ENCODE measurements around the gene DLG2. TPM values are rescaled to one million over a fixed set of nuclear protein-coding genes. Genes with fewer than 3 reads are reported as not detected.

Gene DLG2
- total RNA-seq, 2 experiments from 2014 or later: 6.9 to 8.2 TPM

- CTCF ChIA-PET (ENCODE audit: unreplicated experiment): no interaction called here
- BruUV-seq (replicated peaks): no TSS peak
Observed at GRCh38 chr11:83663988-83664387, 1963.2 kb downstream of the DLG2 start.

GRCh38 chr11:83663446-83663845 is 1963.7 kb downstream of the DLG2 start:
- no peaks in the 10 kb centered on the region for H3K9me3 ChIP-seq (ENCODE audit: low read length)
- no peak overlapping the region for H3K4me3 ChIP-seq (ENCODE audit: low read depth, low read length, poor library complexity, severe bottlenecking)
- H3K36me3 ChIP-seq (ENCODE audit: insufficient read depth, low read length): no peaks in the 10 kb centered on the region
- no TSS peak for BruUV-seq (replicated peaks)
- no peak overlapping the region for H3K4me2 ChIP-seq (ENCODE audit: low read length)
- no peaks in the 10 kb centered on the region for H3K9me2 ChIP-seq (ENCODE audit: insufficient read depth, low read length)
- ChIA-PET POLR2A (interaction anchor here (0.6 kb wide), 1 partner anchor 113 kb away, joined by 3 read pairs; no protein-coding TSS in a partner anchor), CTCF (ENCODE audit: unreplicated experiment) (no interaction called here)
- no peaks in the 10 kb centered on the region for H4K20me1 ChIP-seq (ENCODE audit: insufficient read depth, low read length)
- intact Hi-C loops (cut with micrococcal nuclease; ENCODE audit: unreplicated experiment): no loop called here
- TF ChIP-seq EZH2phosphoT487 (IDR thresholded peaks at IDR 0.05; ENCODE audit: borderline replicate concordance, low read depth, low read length) (no peak), CTCF (conservative IDR thresholded peaks at IDR 0.05; ENCODE audit: low read length) (no peak)
- no peak overlapping the region for H2AFZ ChIP-seq (ENCODE audit: low read length)
- DNase-seq (ENCODE audit: low spot score): no peak
- no peaks in the 10 kb centered on the region for H3K79me2 ChIP-seq (ENCODE audit: insufficient read depth, low read depth, low read length)
- H3K4me1 ChIP-seq (ENCODE audit: insufficient read depth, low read length, poor library complexity, severe bottlenecking): no peaks in the 10 kb centered on the region
- no peak overlapping the region for H3K27ac ChIP-seq (ENCODE audit: low read depth, low read length, poor library complexity, severe bottlenecking)

More at GRCh38 chr11:83663988-83664387, 1963.2 kb downstream of the DLG2 start:
- Histone ChIP-seq H3K36me3 (ENCODE audit: insufficient read depth, low read length) (no peaks in the 10 kb centered on the region), H3K9me2 (ENCODE audit: insufficient read depth, low read length) (no peaks in the 10 kb centered on the region), H3K9me3 (ENCODE audit: low read length) (no peaks in the 10 kb centered on the region), H3K4me3 (ENCODE audit: low read depth, low read length, poor library complexity, severe bottlenecking) (no peak overlapping the region), H2AFZ (ENCODE audit: low read length) (no peak overlapping the region), H3K4me1 (ENCODE audit: insufficient read depth, low read length, poor library complexity, severe bottlenecking) (no peaks in the 10 kb centered on the region), H3K27ac (ENCODE audit: low read depth, low read length, poor library complexity, severe bottlenecking) (no peak overlapping the region), H3K4me2 (ENCODE audit: low read length) (no peak overlapping the region), H3K79me2 (ENCODE audit: insufficient read depth, low read depth, low read length) (no peaks in the 10 kb centered on the region), H4K20me1 (ENCODE audit: insufficient read depth, low read length) (no peaks in the 10 kb centered on the region)
- POLR2A ChIA-PET: interaction anchor here (0.6 to 0.7 kb wide), 2 partner anchors 96 to 114 kb away, joined by 3 read pairs; no protein-coding TSS in a partner anchor
- TF ChIP-seq CTCF (conservative IDR thresholded peaks at IDR 0.05; ENCODE audit: low read length): no peak
- no peak for TF ChIP-seq EZH2phosphoT487 (IDR thresholded peaks at IDR 0.05; ENCODE audit: borderline replicate concordance, low read depth, low read length)
- DNase-seq (ENCODE audit: low spot score): no peak
- intact Hi-C loops (cut with micrococcal nuclease; ENCODE audit: unreplicated experiment): no loop called here

DNA sequence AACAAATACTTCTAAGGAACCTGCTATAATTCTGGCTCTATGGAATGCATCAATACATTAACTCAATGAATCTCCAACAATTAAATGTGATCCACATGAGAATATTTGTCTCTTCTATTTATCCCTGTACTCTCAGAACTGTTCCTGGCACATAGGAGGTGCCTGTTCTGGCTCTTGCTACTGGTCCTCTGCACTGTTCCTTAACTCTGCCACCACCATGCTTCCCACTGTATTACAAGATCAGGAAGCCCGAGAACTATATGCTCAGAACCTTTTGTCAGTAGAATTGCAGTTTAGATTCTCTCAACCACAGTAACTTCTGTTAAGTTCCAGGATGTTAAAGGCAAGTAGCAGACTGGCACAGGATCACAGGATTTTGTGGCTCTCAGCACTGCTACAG is 1964.7 kb downstream of the DLG2 start:
- no peak for DNase-seq (ENCODE audit: low spot score)
- Histone ChIP-seq H3K4me1 (ENCODE audit: insufficient read depth, low read length, poor library complexity, severe bottlenecking) (no peaks in the 10 kb centered on the region), H3K9me2 (ENCODE audit: insufficient read depth, low read length) (no peaks in the 10 kb centered on the region), H2AFZ (ENCODE audit: low read length) (no peak overlapping the region), H3K4me3 (ENCODE audit: low read depth, low read length, poor library complexity, severe bottlenecking) (no peak overlapping the region), H3K4me2 (ENCODE audit: low read length) (no peak overlapping the region), H3K36me3 (ENCODE audit: insufficient read depth, low read length) (no peaks in the 10 kb centered on the region), H3K27ac (ENCODE audit: low read depth, low read length, poor library complexity, severe bottlenecking) (no peak overlapping the region), H3K79me2 (ENCODE audit: insufficient read depth, low read depth, low read length) (no peaks in the 10 kb centered on the region), H4K20me1 (ENCODE audit: insufficient read depth, low read length) (no peaks in the 10 kb centered on the region), H3K9me3 (ENCODE audit: low read length) (no peaks in the 10 kb centered on the region)
- intact Hi-C loops (cut with micrococcal nuclease; ENCODE audit: unreplicated experiment): no loop called here
- ChIA-PET POLR2A (no interaction called here), CTCF (ENCODE audit: unreplicated experiment) (no interaction called here)
- BruUV-seq (replicated peaks): no TSS peak
- no peak for TF ChIP-seq CTCF (conservative IDR thresholded peaks at IDR 0.05; ENCODE audit: low read length)
